ENCODE measurements around the gene RUBCNL.

The RUBCNL gene

DNA sequence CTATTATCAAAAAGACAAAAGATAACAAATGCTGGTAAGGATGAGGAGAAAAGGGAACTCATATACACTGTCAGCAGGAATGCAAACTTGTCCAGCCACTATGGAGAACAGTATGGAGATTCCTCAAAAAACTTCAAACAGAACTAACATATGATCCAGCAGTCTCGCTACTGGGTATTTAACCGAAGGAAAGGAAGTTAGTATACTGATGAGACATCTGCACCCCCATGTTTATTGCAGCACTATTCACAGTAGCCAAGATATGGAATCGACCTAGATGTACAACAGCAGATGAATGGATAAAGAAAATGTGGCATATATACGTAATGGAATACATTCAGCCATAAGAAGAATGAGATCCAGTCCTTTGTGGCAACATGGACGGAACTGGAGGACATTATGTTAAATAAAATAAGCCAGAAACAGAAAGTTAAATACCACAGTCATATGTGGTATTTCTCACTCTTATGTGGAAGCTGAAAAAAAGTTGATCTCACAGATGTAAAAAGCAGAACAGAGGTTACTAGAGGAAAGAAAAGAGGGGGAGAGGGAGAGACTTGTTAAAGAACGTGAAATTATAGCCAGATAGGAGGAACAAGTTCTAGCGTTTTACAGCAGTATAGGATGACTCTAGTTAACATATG is 83.2 kb downstream of the RUBCNL start:
- Histone ChIP-seq H3F3A (ENCODE audit: insufficient read depth, low read length) (no peaks in the 10 kb centered on the region), H4K20me1 (ENCODE audit: insufficient read depth, low read length) (no peaks in the 10 kb centered on the region), H3K9me2 (ENCODE audit: low read depth, low read length) (no peaks in the 10 kb centered on the region), H3K27me3 (ENCODE audit: insufficient read depth, low read length) (no peaks in the 10 kb centered on the region), H3K9me3 (ENCODE audit: low read length) (no peaks in the 10 kb centered on the region), H3K27ac (ENCODE audit: low read depth, low read length, poor library complexity, severe bottlenecking) (no peak overlapping the region), H3K36me3 (ENCODE audit: insufficient read depth, low read length) (no peaks in the 10 kb centered on the region; the same call in 1 of the 2 replicates), H3K79me2 (ENCODE audit: insufficient read depth, low read length) (no peaks in the 10 kb centered on the region), H3K4me1 (ENCODE audit: insufficient read depth, low read length, severe bottlenecking) (no peaks in the 10 kb centered on the region), H3K4me2 (ENCODE audit: low read length) (no peak overlapping the region), H3K9ac (ENCODE audit: low read length) (no peak overlapping the region), H2AFZ (ENCODE audit: low read length) (no peak overlapping the region), H3K4me3 (ENCODE audit: low read depth, low read length, poor library complexity, severe bottlenecking) (no peak overlapping the region)
- TF ChIP-seq, protein P1, sequence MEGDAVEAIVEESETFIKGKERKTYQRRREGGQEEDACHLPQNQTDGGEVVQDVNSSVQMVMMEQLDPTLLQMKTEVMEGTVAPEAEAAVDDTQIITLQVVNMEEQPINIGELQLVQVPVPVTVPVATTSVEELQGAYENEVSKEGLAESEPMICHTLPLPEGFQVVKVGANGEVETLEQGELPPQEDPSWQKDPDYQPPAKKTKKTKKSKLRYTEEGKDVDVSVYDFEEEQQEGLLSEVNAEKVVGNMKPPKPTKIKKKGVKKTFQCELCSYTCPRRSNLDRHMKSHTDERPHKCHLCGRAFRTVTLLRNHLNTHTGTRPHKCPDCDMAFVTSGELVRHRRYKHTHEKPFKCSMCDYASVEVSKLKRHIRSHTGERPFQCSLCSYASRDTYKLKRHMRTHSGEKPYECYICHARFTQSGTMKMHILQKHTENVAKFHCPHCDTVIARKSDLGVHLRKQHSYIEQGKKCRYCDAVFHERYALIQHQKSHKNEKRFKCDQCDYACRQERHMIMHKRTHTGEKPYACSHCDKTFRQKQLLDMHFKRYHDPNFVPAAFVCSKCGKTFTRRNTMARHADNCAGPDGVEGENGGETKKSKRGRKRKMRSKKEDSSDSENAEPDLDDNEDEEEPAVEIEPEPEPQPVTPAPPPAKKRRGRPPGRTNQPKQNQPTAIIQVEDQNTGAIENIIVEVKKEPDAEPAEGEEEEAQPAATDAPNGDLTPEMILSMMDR (IDR thresholded peaks at IDR 0.05; ENCODE audit: low read length), result no peak
- TF ChIP-seq EZH2 (IDR thresholded peaks at IDR 0.05; ENCODE audit: borderline replicate concordance, low read length), result no peak

DNA sequence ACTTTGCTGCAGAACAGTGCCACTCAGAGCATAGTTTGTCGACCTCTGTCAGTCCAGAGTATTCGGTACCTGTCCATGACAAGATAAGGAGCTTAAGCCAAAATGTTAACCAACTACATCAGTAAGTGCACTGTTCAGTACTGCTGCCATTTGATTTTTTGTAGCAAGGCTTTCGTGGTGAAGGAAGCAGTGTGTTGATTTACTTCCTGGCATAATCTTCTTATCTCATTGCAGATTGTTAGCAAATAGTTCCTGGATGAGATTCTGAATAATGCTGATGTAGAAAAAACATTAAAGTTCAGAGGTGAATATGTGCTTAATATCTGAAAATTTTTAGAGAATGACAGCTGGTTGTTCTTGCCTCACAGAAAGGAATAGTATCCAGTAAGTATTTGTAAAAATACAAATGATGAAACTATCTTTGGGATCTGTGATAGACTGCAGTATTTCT is 89.7 kb downstream of the RUBCNL start:
- no peaks in the 10 kb centered on the region for H3K9me2 ChIP-seq (ENCODE audit: low read depth, low read length)
- no peaks in the 10 kb centered on the region for H3F3A ChIP-seq (ENCODE audit: insufficient read depth, low read length)
- no peaks in the 10 kb centered on the region for H3K9me3 ChIP-seq (ENCODE audit: low read length)
- TF ChIP-seq, protein P1 (IDR thresholded peaks at IDR 0.05; ENCODE audit: low read length), result no peak
- no peak for TF ChIP-seq EZH2 (IDR thresholded peaks at IDR 0.05; ENCODE audit: borderline replicate concordance, low read length)
- H3K79me2 ChIP-seq (ENCODE audit: insufficient read depth, low read length), result no peaks in the 10 kb centered on the region
- no peak overlapping the region for H3K27ac ChIP-seq (ENCODE audit: low read depth, low read length, poor library complexity, severe bottlenecking)
- H2AFZ ChIP-seq (ENCODE audit: low read length), result no peak overlapping the region
- H3K4me3 ChIP-seq (ENCODE audit: low read depth, low read length, poor library complexity, severe bottlenecking), result no peak overlapping the region
- H4K20me1 ChIP-seq (ENCODE audit: insufficient read depth, low read length), result no peaks in the 10 kb centered on the region
- peaks cover 17% of the 10 kb centered on the region for H3K4me1 ChIP-seq (ENCODE audit: insufficient read depth, low read length, severe bottlenecking)
- H3K36me3 ChIP-seq (ENCODE audit: insufficient read depth, low read length), result no peaks in the 10 kb centered on the region
- H3K27me3 ChIP-seq (ENCODE audit: insufficient read depth, low read length), result no peaks in the 10 kb centered on the region
- no peak overlapping the region for H3K9ac ChIP-seq (ENCODE audit: low read length)
- no peak overlapping the region for H3K4me2 ChIP-seq (ENCODE audit: low read length)

DNA sequence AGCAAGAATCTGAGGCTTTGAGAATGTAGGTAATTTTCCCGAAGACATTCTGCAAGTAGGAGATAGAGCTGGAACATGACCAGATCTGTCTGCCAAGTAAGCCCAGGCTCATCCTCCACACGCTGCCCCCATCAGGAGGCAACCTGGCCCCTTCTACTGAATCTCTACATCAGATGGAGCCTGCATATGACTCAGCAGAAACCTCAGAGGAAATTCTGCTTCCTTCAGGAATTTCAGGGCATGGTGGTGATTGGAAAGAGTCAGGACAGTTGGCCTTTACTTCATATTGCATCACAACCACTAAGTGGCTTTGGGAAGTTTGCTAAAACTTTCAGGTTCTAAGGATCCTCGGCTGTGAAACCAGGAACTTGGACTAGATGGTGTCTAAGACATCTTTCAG is 90.1 kb downstream of the RUBCNL start:
- Histone ChIP-seq H3K79me2 (ENCODE audit: insufficient read depth, low read length) (no peaks in the 10 kb centered on the region), H3K9me2 (ENCODE audit: low read depth, low read length) (no peaks in the 10 kb centered on the region), H3K27me3 (ENCODE audit: insufficient read depth, low read length) (no peaks in the 10 kb centered on the region), H3K36me3 (ENCODE audit: insufficient read depth, low read length) (no peaks in the 10 kb centered on the region), H3F3A (ENCODE audit: insufficient read depth, low read length) (no peaks in the 10 kb centered on the region), H2AFZ (ENCODE audit: low read length) (no peak overlapping the region), H3K9me3 (ENCODE audit: low read length) (no peaks in the 10 kb centered on the region), H3K4me3 (ENCODE audit: low read depth, low read length, poor library complexity, severe bottlenecking) (no peak overlapping the region), H3K4me1 (ENCODE audit: insufficient read depth, low read length, severe bottlenecking) (peaks cover 17% of the 10 kb centered on the region), H3K27ac (ENCODE audit: low read depth, low read length, poor library complexity, severe bottlenecking) (no peak overlapping the region), H4K20me1 (ENCODE audit: insufficient read depth, low read length) (no peaks in the 10 kb centered on the region), H3K9ac (ENCODE audit: low read length) (no peak overlapping the region), H3K4me2 (ENCODE audit: low read length) (no peak overlapping the region)
- TF ChIP-seq EZH2 (IDR thresholded peaks at IDR 0.05; ENCODE audit: borderline replicate concordance, low read length), result no peak
- TF ChIP-seq, protein P1 (IDR thresholded peaks at IDR 0.05; ENCODE audit: low read length), result no peak
